NCI-H2196 (cell line): ENCODE results near the gene RPTOR.
"Not testable (repeated sequence)": the region's sequence is repeated elsewhere in the genome, so short reads cannot be mapped to it uniquely, and the experiment has no call there.

ENCODE experiments used
- DNase-seq: peaks from one replicate; lab custom pipeline; 2025; ENCODE audit not compliant: unreplicated experiment; lab: John Stamatoyannopoulos, UW

RPTOR gene

GRCh38 chr17:80740141-80740540 is 195.5 kb downstream of the RPTOR start:
- no peak for DNase-seq

GRCh38 chr17:80742091-80742490 is 197.5 kb downstream of the RPTOR start:
- no peak for DNase-seq

- DNase-seq: no peak
Observed at GRCh38 chr17:80742581-80743180, 198.0 kb downstream of the RPTOR start.

GRCh38 chr17:80743181-80743771 is 198.6 kb downstream of the RPTOR start:
- no peak for DNase-seq

- not testable (repeated sequence) for DNase-seq
Observed at GRCh38 chr17:80743973-80744372, 199.3 kb downstream of the RPTOR start.

GRCh38 chr17:80744725-80745124 is 200.1 kb downstream of the RPTOR start:
- not testable (repeated sequence) for DNase-seq

- DNase-seq: no peak
Observed at GRCh38 chr17:80745183-80745582, 200.5 kb downstream of the RPTOR start.

- no peak for DNase-seq
Observed at GRCh38 chr17:80746262-80746935, 201.8 kb downstream of the RPTOR start.

GRCh38 chr17:80747469-80747868 is 202.8 kb downstream of the RPTOR start:
- no peak for DNase-seq

GRCh38 chr17:80749611-80750010 is 205.0 kb downstream of the RPTOR start:
- no peak for DNase-seq

GRCh38 chr17:80750263-80750662 is 205.6 kb downstream of the RPTOR start:
- no peak for DNase-seq

GRCh38 chr17:80751070-80751945 is 206.7 kb downstream of the RPTOR start:
- no peak for DNase-seq

- no peak for DNase-seq
Observed at GRCh38 chr17:80751946-80752581, 207.4 kb downstream of the RPTOR start.

GRCh38 chr17:80753685-80754345 is 209.2 kb downstream of the RPTOR start:
- DNase-seq: no peak

GRCh38 chr17:80754846-80755245 is 210.2 kb downstream of the RPTOR start:
- DNase-seq: no peak

GRCh38 chr17:80755650-80756405 is 211.2 kb downstream of the RPTOR start:
- DNase-seq: peak; percentile 25

GRCh38 chr17:80758481-80759376 is 214.1 kb downstream of the RPTOR start:
- no peak for DNase-seq

GRCh38 chr17:80759377-80759673 is 214.7 kb downstream of the RPTOR start:
- DNase-seq: no peak

- peak; percentile 96 for DNase-seq
Observed at GRCh38 chr17:80760511-80760911, 215.9 kb downstream of the RPTOR start.
